HG03575 (cell line): ENCODE data around the gene SVOPL.

Experiments used
- ATAC-seq: cut with Tn5 transposase; IDR thresholded peaks from one replicate; pipeline ENCODE4 v1.9.1; 2021; ENCODE audit not compliant: unreplicated experiment, insufficient number of reproducible peaks, low FRiP score; ENCODE audit errors: extremely low read depth

Gene SVOPL

DNA sequence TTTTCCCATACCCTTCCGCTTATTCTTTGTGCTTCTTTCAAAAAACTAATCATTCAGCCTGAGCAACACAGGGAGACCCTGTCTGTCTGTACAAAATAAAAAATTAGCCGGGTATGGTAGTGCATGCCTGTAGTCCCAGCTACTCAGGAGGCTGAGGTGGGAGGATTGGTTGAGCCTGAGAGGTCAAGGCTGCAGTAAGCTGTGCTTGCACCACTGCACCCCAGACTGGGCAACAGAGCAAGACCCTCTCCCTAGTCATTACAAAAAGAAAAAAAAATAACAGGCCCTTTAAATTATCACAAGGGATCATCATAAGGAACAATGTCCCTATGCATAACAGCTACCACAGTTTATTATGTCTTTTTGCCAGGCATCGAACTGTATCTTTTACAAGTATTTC, 121.5 kb downstream of the SVOPL start:
- ATAC-seq: no peak

DNA sequence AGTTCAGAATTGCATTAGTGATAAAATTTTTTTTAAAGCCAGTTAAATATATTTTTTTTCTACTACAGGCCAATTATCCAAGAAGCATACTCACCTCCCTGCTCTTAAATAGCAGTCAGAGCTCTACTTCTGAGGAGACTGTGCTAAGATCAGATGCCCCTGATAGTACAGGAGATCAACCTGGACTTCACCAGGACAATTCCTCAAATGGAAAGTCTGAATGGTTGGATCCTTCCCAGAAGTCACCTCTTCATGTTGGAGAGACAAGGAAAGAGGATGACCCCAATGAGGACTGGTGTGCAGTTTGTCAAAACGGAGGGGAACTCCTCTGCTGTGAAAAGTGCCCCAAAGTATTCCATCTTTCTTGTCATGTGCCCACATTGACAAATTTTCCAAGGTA, 122.0 kb downstream of the SVOPL start:
- no peak for ATAC-seq

DNA sequence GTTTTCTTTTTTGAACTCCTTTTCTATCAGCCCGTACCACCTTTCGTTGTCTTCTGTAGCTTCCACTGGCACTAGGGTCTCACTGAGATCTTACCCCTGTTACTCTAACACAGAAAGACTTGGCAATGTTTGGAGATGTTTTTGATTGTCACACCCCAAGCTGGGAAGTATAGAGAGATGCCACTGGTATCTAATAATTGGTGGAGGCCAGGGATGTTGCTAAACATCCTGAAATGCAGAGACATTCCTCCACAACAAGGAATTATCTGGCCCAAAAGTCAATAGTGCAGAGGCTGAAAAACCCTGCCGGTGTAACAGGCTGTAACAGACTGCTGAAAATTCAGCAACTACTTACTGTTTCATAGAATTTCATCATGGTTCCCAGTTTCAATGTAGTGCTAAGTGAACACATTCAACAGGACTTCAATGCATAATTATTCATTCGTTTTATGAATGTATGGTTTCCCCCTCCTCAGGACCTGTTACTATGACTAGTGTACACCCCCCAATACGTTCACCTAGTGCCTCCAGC, 125.2 kb downstream of the SVOPL start:
- ATAC-seq: no peak

DNA sequence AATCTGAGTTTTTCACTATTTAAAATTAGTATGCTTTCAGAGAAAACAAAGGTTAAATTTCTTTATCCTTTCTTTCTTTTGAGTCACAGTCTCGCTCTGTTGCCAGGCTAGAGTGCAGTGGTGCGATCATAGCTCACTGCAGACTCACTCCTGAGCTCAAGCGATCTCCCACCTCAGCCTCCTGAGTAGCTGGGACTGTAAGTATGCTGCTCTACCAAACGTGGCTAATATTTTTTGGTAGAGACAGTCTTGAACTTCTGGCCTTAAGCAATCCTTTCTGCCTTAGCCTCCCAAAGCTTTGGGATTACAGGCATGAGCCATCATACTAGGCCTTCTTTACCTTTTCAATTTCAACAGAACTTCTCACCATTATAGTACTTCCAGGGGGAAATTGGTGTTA, 127.4 kb downstream of the SVOPL start:
- no peak for ATAC-seq

DNA sequence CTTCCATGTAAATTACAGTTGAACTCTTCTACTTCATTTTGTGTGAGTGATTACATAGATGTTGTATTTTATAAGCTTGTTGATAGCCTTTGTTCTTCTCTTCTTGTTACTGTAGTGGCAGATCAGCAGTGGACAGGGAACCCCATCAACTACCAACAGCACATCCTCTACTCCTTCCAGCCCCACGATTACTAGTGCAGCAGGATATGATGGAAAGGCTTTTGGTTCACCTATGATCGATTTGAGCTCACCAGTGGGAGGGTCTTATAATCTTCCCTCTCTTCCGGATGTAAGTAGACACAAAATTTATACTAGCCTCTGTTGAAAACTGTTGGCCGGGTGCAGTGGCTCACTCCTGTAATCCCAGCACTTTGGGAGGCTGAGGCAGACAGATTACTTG, 130.4 kb downstream of the SVOPL start:
- no peak for ATAC-seq

DNA sequence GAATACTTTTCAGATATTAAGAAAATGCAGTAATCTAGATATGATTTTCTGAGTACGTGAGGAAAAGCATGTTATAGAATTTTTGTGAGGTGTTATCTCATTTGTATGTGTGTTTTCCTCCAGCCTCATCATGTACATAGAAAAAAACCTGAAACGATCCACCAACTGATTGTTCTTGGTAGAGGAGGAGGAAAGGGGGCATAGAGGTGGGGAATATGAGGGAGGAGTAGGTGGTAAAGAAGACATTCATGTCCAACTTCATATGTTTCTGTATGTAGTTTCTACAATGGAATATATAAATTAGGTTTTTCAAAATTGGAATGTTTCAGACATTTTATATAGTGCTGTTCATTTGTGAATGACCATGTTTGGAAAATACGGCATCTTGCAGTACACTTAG, 131.7 kb downstream of the SVOPL start:
- ATAC-seq: no peak

DNA sequence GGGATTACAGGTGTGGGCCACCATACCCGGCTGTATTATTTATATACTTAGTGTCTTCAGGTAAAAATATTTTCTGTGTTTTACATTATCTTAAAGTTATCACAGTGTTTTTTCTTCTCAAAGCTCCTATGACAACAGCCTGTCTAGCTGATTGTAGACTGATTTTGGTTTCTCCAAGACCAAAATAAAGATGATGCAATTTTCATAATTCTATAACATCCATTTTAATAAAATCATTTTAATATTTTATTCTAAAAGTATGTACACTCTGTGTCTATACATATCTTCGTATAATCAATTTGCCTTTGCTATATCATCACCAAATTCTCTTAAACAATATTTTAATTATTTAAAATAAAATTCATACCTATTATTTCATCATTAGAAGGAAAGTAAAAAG, 132.5 kb downstream of the SVOPL start:
- ATAC-seq: no peak

DNA sequence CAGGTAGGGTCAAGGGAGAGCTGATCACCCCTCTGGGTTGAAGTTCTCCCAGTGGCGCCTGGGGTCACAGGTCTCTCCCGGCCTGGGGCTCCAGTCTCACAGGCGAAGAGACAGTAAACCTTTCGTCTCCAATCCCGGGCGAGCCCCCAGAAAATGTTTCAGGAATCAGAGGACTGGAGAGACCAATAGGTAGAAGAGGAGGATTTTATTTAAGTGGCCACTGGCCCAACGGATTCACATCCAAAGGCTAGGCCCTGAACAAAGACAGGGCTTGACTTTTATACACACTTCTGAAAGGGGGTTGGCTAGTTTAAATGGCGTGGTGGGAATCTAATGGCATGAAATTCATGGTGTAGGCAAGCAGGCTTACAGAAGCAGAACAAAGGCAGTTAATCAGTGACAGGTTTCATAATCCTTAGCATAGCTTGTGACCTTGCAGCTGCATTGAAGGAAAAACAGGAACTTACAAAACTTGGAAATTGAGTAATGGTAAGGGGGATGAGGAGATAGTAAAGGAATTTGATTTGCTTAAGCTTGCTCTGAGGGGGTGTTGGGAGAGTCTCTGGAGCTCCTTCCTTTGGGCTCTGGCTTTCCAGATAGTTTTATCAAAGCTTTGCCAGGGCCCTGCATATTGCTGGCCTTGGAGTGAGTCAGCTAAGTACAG, 135.6 kb downstream of the SVOPL start:
- ATAC-seq: no peak

DNA sequence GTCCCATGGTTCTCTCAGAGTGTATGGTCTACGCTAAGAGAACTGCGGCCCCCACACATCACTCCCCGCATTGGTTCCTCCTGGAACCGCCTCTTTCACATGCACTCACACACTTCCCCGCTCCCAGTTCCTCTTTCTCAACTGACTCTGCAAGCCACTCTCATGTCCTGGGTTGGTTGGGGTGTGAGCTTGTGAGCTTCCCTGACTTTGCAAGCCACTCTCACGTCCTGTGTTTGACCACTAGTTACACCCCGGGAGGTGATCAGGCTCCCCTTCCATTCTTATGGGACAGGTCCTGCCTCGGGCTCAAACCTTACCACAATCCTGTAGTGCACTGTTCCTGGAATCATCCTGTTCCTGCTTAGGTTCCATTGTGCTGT, 136.1 kb downstream of the SVOPL start:
- ATAC-seq: no peak

DNA sequence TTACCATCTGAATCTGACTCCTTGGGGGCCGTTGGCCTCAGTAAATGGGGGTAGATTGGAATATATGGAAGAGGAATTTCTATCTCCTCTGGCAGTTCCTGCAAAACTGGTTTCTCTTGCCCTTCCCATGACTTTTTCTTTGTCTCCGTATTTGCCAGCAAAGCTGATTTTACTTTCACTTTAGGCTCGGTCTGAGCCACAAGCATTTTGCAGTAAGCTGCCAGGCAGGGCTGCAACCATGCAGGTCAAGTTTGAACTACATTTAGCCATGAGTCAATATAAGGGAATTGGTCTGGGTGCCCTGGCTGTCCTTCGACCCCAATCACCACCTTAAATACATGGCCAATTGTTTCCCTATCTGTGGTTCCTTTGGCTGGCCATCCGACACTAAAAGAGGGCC, 136.8 kb downstream of the SVOPL start:
- no peak for ATAC-seq

DNA sequence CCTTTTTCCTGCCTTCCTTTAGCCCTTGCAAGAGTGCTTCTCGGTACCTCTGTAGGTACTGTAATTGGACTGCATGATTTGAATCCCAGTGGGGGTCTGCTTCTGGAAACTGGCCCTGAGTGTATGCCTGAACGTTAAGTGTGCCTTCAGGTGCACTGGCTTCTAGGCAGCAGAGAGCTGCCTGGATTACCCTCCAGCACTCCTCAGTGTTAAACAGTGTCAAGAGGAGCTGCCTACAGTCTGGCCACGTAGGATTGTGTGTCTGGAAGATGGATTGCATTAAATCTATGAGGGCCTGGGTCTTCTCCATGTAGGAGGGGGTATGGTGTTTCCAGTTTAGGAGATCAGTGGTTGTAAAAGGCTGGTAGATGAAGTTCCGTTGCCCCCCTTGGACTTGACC, 137.4 kb downstream of the SVOPL start:
- no peak for ATAC-seq

DNA sequence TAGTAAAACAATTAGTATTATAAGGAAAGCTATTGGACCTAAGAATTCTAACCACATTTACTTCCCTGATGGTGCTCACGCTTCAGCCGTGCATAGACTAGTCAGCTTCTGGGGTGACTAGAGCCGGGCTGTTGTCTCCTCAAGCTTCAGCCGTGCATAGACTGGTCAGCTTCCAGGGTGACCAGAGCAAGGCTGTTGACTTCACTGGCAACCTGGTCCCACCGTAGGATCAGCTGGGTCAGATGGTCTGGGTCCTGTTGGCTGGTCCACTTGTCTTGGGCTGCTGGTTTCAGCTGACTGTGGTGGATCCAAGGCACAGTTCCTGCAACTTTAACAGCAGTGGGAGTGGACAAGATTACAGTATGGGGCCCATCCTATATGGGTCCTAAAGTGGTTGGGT, 141.7 kb downstream of the SVOPL start:
- no peak for ATAC-seq

DNA sequence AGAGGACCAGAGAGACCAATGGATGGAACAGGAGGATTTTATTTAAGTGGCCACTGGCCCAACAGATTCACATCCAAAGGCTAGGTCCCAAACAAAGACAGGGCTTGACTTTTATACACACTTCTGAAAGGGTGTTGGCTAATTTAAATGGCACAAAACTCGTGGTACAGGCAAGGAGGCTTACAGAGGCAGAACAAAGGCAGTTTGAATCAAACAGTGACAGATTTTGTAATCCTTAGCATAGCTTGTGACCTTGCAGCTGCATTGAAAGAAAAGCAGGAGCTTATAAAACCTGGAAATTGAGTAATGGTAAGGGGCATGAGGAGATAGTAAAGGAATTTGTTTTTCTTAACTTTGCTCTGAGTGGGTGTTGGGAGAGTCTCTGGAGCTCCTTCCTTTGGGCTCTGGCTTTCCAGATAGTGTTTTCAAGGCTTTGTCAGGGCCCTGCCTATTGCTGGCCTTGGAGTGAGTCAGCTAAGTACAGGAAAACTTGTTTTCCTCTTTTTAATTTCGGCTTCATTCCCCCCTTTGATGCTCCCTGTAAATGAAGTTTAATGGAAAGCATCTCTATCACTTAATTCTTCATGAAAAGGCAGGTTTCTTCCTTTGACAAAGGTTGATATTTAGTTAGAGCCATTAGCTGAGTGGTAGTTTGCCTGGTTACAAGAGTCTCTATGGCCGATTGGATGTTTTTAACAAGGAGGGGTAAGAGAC, 144.2 kb downstream of the SVOPL start:
- no peak for ATAC-seq

DNA sequence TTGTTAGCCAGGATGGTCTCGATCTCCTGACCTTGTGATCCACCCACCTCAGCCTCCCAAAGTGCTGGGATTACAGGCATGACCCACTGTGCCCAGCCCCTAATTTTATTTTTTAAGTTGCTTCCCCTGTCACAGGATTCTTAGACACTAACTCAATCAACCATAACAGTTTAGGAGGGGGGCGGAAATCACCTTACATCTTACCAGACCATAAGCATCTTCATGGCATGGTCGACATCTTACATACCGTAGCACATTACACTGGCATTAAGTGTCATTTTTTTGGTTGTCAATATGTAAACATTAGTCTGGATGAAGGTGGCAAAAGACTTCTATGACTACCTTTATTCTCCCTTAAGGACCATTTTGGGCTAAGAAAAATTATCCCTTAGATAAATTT, 145.5 kb downstream of the SVOPL start:
- ATAC-seq: no peak

DNA sequence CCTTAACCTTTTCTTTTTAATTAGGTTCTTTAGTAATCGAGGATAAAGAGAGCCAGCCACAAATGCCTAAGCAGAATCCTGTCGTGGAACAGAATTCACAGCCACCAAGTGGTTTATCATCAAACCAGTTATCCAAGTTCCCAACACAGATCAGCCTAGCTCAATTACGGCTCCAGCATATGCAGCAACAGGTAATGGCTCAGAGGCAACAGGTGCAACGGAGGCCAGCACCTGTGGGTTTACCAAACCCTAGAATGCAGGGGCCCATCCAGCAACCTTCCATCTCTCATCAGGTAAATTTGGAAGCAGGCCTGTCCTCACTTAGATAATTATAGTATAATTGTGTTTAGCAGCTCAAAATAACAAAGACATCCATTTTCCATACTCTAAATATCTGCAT, 146.5 kb downstream of the SVOPL start:
- ATAC-seq: no peak

DNA sequence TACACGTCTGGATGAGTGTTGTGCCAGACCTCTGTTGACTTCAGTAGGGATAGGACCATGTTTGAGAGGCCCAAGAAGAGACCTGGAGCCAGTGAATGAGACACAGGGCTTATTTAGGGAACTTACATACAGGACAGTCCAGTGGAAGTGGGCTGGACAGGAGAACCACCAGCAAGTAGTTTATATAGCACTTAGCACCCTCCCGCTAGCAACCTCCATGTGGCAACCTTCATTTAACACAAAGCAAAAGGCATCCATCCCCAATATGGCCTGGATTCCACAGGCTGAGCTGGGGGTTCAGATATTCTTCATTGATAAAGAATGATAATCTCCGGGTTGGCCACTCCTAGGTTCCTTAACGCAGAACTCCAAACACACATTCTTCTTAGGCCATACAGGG, 147.4 kb downstream of the SVOPL start:
- no peak for ATAC-seq

DNA sequence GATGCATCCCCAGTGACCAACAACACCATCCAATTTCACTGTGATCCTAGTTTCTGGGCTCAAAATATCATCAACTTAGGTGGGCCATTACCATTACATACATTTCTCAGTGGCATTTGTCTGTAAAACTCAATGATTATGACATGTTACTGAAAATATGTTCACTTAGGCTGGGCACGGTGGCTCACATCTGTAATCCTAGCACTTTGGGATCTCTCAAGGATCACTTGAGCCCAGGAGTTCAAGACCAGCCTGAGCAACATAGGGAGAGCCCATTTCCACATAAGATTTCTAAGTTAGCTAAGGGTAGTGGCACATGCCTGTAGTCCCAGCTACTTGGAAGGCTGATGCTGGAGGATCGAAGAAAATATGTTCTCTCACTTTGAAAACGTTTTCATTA, 150.1 kb downstream of the SVOPL start:
- no peak for ATAC-seq

DNA sequence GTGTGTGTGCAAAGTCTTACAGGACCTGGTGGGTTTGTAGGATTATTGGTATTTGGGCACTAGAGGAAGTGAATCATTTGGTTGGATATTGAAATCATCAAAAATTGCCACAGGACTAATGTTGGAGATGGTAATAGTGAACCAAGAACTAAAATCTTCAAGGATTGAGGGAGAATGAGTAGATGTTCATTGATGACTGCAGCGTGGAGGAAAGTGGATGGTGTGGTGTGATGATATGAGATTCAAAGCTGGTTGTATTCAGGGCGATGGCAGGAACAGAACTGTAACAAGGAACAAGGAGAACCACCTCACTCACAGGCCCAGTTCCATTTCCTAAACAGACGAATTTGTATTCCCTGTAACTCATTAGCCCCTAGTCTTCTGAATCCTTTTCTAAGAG, 150.8 kb downstream of the SVOPL start:
- no peak for ATAC-seq

DNA sequence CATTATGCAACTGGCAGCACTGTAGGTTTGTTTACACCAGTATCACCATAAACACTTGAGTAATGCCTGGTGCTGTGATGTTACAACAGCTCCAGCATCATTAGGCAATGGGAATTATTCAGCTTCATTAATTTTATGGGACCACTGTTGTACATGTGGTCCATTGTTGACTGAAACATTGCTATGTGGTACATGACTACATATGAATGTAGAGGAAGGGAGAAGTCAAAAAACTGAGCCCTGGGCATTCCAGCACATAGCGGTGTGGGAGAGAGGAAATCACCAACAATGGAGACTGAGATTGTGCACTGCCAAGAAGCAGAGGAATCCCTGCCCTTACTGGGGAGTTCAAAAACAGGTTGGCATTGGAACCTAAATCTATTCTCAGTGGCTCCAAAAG, 152.1 kb downstream of the SVOPL start:
- ATAC-seq: no peak

DNA sequence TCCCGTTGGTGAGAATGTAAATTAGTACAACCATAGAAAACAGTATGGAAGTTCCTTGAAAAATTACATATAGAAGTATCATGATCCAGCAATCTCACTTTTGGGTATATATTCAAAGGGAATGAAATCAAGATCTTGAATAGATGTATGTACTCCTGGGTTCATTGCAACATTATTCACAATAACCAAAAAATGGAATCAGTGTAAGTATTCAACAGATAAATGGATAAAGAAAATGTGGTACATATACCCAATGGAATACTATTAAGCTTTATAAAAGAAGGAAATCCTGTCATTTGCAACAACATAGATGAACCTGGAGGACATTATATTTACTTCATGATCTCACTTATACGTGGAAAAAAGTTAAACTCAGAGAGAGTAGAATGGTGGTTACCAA, 154.3 kb downstream of the SVOPL start:
- no peak for ATAC-seq
